MM.1S (cell line): ENCODE results near the gene IL13RA2.

Experiments used
- DNase-seq: peaks from one replicate; pipeline ENCODE4 v3.0.0-alpha.2; 2015
- H2AFZ ChIP-seq: fragments of 300-600 bp; sonication (generic); 2 replicates; pipeline ENCODE4 v1.6.0; 2016; ENCODE audit warnings: antibody characterized with exemption, low read length
- H3F3A ChIP-seq: fragments of 300-600 bp; sonication (generic); 2 replicates; pipeline ENCODE4 v1.6.1; 2016; ENCODE audit warnings: mild to moderate bottlenecking, antibody characterized with exemption, low read length, moderate library complexity, mixed read lengths; ENCODE audit not compliant: insufficient read depth
- H3K27ac ChIP-seq: fragments of 300-600 bp; sonication (generic); 2 replicates; pipeline ENCODE4 v1.5.1; 2016; ENCODE audit warnings: mild to moderate bottlenecking, low read length
- H3K27me3 ChIP-seq: fragments of 300-600 bp; sonication (generic); replicated peaks from 2 replicates; pipeline ENCODE4 v1.6.0; 2016; ENCODE audit warnings: low read length; ENCODE audit not compliant: insufficient read depth
- H3K36me3 ChIP-seq: fragments of 300-600 bp; sonication (generic); replicated peaks from 2 replicates; pipeline ENCODE4 v1.6.1; 2016; ENCODE audit warnings: mild to moderate bottlenecking, low read length, mixed read lengths; ENCODE audit not compliant: insufficient read depth
- H3K4me1 ChIP-seq: fragments of 300-600 bp; sonication (generic); 2 replicates; pipeline ENCODE4 v1.6.1; 2016; ENCODE audit warnings: low read length, mixed read lengths
- H3K4me2 ChIP-seq: fragments of 300-600 bp; sonication (generic); 2 replicates; pipeline ENCODE4 v1.6.0; 2016; ENCODE audit warnings: low read depth, low read length
- H3K4me3 ChIP-seq: fragments of 300-600 bp; sonication (generic); 2 replicates; pipeline ENCODE4 v1.5.1; 2016; ENCODE audit warnings: low read length, mixed read lengths
- H3K79me2 ChIP-seq: fragments of 300-600 bp; sonication (generic); 2 replicates; pipeline ENCODE4 v1.6.1; 2016; ENCODE audit warnings: mixed run types, low read length, mixed read lengths
- H3K9ac ChIP-seq: fragments of 300-600 bp; sonication (generic); 2 replicates; pipeline ENCODE4 v1.6.1; 2016; ENCODE audit warnings: low read length, mixed read lengths
- H3K9me2 ChIP-seq: fragments of 300-600 bp; sonication (generic); replicated peaks from 2 replicates; pipeline ENCODE4 v1.6.1; 2016; ENCODE audit warnings: mild to moderate bottlenecking, low read length, mixed read lengths; ENCODE audit not compliant: insufficient read depth
- H3K9me3 ChIP-seq: fragments of 300-600 bp; sonication (generic); replicated peaks from 2 replicates; pipeline ENCODE4 v1.6.1; 2016; ENCODE audit warnings: mild to moderate bottlenecking, low read length, mixed read lengths; ENCODE audit not compliant: insufficient read depth
- H4K20me1 ChIP-seq: fragments of 300-600 bp; sonication (generic); 2 replicates; pipeline ENCODE4 v1.6.1; 2016; ENCODE audit warnings: mild to moderate bottlenecking, low read length, moderate library complexity, mixed read lengths; ENCODE audit not compliant: insufficient read depth
- CTCF ChIP-seq: fragments of 300-600 bp; sonication (generic); IDR thresholded peaks from 2 replicates; pipeline ENCODE4 v1.5.1; 2016; ENCODE audit warnings: antibody characterized with exemption, low read length, mixed read lengths
- EZH2 ChIP-seq: fragments of 300-600 bp; sonication (generic); optimal IDR thresholded peaks from 2 replicates; pipeline ENCODE3; 2017; ENCODE audit warnings: low read depth, mild to moderate bottlenecking, antibody characterized with exemption, low read length, mixed read lengths
- EZH2phosphoT487 ChIP-seq: fragments of 300-600 bp; sonication (generic); IDR thresholded peaks from 2 replicates; pipeline ENCODE4 v1.6.1; 2018; ENCODE audit warnings: antibody characterized with exemption, low read length

IL13RA2 gene

GRCh38 chrX:115047715-115048114 lies 30.3 kb upstream of the IL13RA2 start:
- Histone ChIP-seq H4K20me1 (no peaks in the 10 kb centered on the region), H3K9me3 (no peaks in the 10 kb centered on the region), H3K27me3 (no peaks in the 10 kb centered on the region), H3K36me3 (no peaks in the 10 kb centered on the region), H3K79me2 (no peaks in the 10 kb centered on the region), H3K27ac (no peak overlapping the region), H3K9me2 (no peaks in the 10 kb centered on the region), H3F3A (no peaks in the 10 kb centered on the region), H3K4me2 (no peak overlapping the region), H3K4me1 (no peaks in the 10 kb centered on the region), H3K9ac (no peak overlapping the region), H2AFZ (no peak overlapping the region), H3K4me3 (no peak overlapping the region)
- no peak for DNase-seq
- no peak for TF ChIP-seq CTCF
- TF ChIP-seq EZH2phosphoT487 = no peak
- TF ChIP-seq EZH2 = no peak

- Histone ChIP-seq H4K20me1 (no peaks in the 10 kb centered on the region), H3K79me2 (no peaks in the 10 kb centered on the region), H3K9me2 (no peaks in the 10 kb centered on the region), H3K4me1 (no peaks in the 10 kb centered on the region), H3K27me3 (no peaks in the 10 kb centered on the region), H3K4me2 (no peak overlapping the region), H3K36me3 (no peaks in the 10 kb centered on the region), H2AFZ (no peak overlapping the region), H3K4me3 (no peak overlapping the region), H3K9ac (no peak overlapping the region), H3K9me3 (no peaks in the 10 kb centered on the region), H3K27ac (no peak overlapping the region), H3F3A (no peaks in the 10 kb centered on the region)
- DNase-seq = no peak
- TF ChIP-seq EZH2phosphoT487 (no peak), EZH2 (no peak), CTCF (no peak)
Observed at GRCh38 chrX:115047181-115047580, 29.8 kb upstream of the IL13RA2 start.

- Histone ChIP-seq H3K27ac (no peak overlapping the region), H3K79me2 (no peaks in the 10 kb centered on the region), H4K20me1 (no peaks in the 10 kb centered on the region), H3K9me2 (no peaks in the 10 kb centered on the region), H3K27me3 (no peaks in the 10 kb centered on the region), H3K4me2 (no peak overlapping the region), H3K9me3 (no peaks in the 10 kb centered on the region), H3K4me3 (no peak overlapping the region), H3K4me1 (no peaks in the 10 kb centered on the region), H3F3A (no peaks in the 10 kb centered on the region), H3K36me3 (no peaks in the 10 kb centered on the region), H3K9ac (no peak overlapping the region), H2AFZ (no peak overlapping the region)
- no peak for TF ChIP-seq CTCF
- TF ChIP-seq EZH2 = no peak
- TF ChIP-seq EZH2phosphoT487 = no peak
- no peak for DNase-seq
Observed at GRCh38 chrX:115040417-115040816, 23.0 kb upstream of the IL13RA2 start.
